Measurements from ENCODE around the gene SHISA7. TPM values are rescaled to one million over a fixed set of nuclear protein-coding genes. Genes with fewer than 3 reads are reported as not detected.

Gene SHISA7
- total and polyA plus RNA-seq, 2 of the 4 experiments (the other 2 are of a cell fraction), result not detected

GRCh38 chr19:55379174-55379573 is 63.9 kb downstream of the SHISA7 start:
- Histone ChIP-seq H2BK15ac (ENCODE audit: low read depth, low read length) (no peak overlapping the region), H3K56ac (ENCODE audit: extremely low read depth, insufficient read depth, low read length) (no peak overlapping the region), H4K20me1 (ENCODE audit: insufficient read depth, low read length) (no peaks in the 10 kb centered on the region), H3K4me2 (ENCODE audit: low read depth, low read length) (no peak overlapping the region), H2AFZ (replicated peaks; ENCODE audit: low read length, poor library complexity) (no peak overlapping the region), H3K9ac (ENCODE audit: low read depth, low read length) (no peak overlapping the region), H3K27ac (ENCODE audit: insufficient read depth, low read length) (no peak overlapping the region), H3K4ac (ENCODE audit: low read depth, low read length) (0 out of 2 replicates have a peak overlapping the region, but pooled peaks have one; percentile 35), H3K18ac (ENCODE audit: low read depth, low read length) (no peak overlapping the region), H2AK9ac (replicated peaks; ENCODE audit: low read depth, low read length, poor library complexity) (peak overlapping the region; percentile 33), H4K91ac (ENCODE audit: insufficient read depth, low read depth, low read length) (peak overlapping the region; percentile 4; the same call in 1 of the 2 replicates), H3K23ac (ENCODE audit: low read depth, low read length) (no peak overlapping the region), H2BK5ac (ENCODE audit: low read depth, low read length, poor library complexity, severe bottlenecking) (no peak overlapping the region), H3K9me3 (ENCODE audit: control insufficient read depth, insufficient read depth, low read length) (no peaks in the 10 kb centered on the region), H3K27me3 (ENCODE audit: control insufficient read depth, insufficient read depth, low read length) (no peaks in the 10 kb centered on the region), H2BK20ac (ENCODE audit: low read depth, low read length) (no peak overlapping the region), H3K9me1 (ENCODE audit: insufficient read depth, low read length) (peaks cover 7% of the 10 kb centered on the region; the same call in 1 of the 2 replicates), H4K5ac (ENCODE audit: low read depth, low read length) (no peak overlapping the region), H3K79me1 (ENCODE audit: low read depth in 1 of 2, low read length in 2 of 2) (peaks cover 5 to 9% of the 10 kb centered on the region in 2 experiments; a peak in 3 of 4 replicates), H2AK5ac (ENCODE audit: low read depth, low read length) (peak overlapping the region; percentile 51), H3K14ac (replicated peaks; ENCODE audit: low read depth, low read length) (no peak overlapping the region), H4K8ac (ENCODE audit: low read depth in 2 of 2, low read length in 2 of 2) (no peak overlapping the region), H3K4me1 (ENCODE audit: control insufficient read depth, insufficient read depth, low read length) (peaks cover 11% of the 10 kb centered on the region), H3K4me3 (ENCODE audit: insufficient read depth, low read depth, low read length) (no peak overlapping the region), H2BK120ac (ENCODE audit: low read depth, low read length) (peak overlapping the region; percentile 23; the same call in 1 of the 2 replicates), H3K36me3 (ENCODE audit: control insufficient read depth, insufficient read depth, low read length) (no peaks in the 10 kb centered on the region)
- no peak for DNase-seq
- ATAC-seq (ENCODE audit: low read depth), result no peak
- ChIA-PET POLR2A (ENCODE audit: unreplicated experiment) (no interaction called here), CTCF (no interaction called here)
- TF ChIP-seq CHD1 (IDR thresholded peaks at IDR 0.05; ENCODE audit: low read depth, low read length) (no peak), USF2 (IDR thresholded peaks at IDR 0.05; ENCODE audit: low read depth, low read length) (no peak), SMC3 (IDR thresholded peaks at IDR 0.05; ENCODE audit: low read depth, low read length) (no peak), ELK1 (IDR thresholded peaks at IDR 0.05; ENCODE audit: borderline replicate concordance, low read depth, low read length) (no peak), RCOR1 (IDR thresholded peaks at IDR 0.05; ENCODE audit: insufficient replicate concordance, low read length) (no peak), MXI1 (IDR thresholded peaks at IDR 0.05; ENCODE audit: borderline replicate concordance, low read depth, low read length) (no peak), CEBPB (IDR thresholded peaks at IDR 0.05; ENCODE audit: low read depth, low read length) (no peak), RFX5 (IDR thresholded peaks at IDR 0.05; ENCODE audit: low read depth, low read length) (no peak), RAD21 (IDR thresholded peaks at IDR 0.05; ENCODE audit: low read length) (no peak), MAZ (IDR thresholded peaks at IDR 0.05; ENCODE audit: borderline replicate concordance, low read depth, low read length) (no peak), POLR2A (IDR thresholded peaks at IDR 0.05; ENCODE audit: low read depth, low read length) (no peak), NFE2L2 (IDR thresholded peaks at IDR 0.05; ENCODE audit: low read depth, low read length) (no peak), MAFK (IDR thresholded peaks at IDR 0.05; ENCODE audit: low read depth, low read length) (no peak), BHLHE40 (IDR thresholded peaks at IDR 0.05; ENCODE audit: low read depth, low read length) (no peak), CTCF (conservative IDR thresholded peaks at IDR 0.05; ENCODE audit: low read depth, low read length) (no peak)
- dilution Hi-C loops (cut with HindIII; ENCODE audit: low sequenced_read_pairs, unreplicated experiment) (no loop called here), intact Hi-C loops (cut with micrococcal nuclease) (no loop called here), in situ Hi-C loops (cut with MboI; ENCODE audit: low sequenced_read_pairs) (no loop called here)
- BruUV-seq (replicated peaks), result no TSS peak
- WGBS, 2 experiments (ENCODE audit: extremely low coverage in 2 of 2, insufficient read length in 1 of 2), result 80% methylated on average over 3 of the region's 11 CpGs; no CpG with 5 or more reads in 1 of the 2 experiments

All from IMR-90 (cell line).